Transverse colon (tissue), 4 donors: ENCODE data around the gene TMEM11.

Source experiments
- CTCF ChIP-seq, 5 experiments: fragments of 200-600 bp in 3 of 5; fragments of 450-650 bp in 2 of 5; sonication (generic) in 3 of 5; IDR thresholded peaks; 1 replicate in 2 of 5; 2 replicates in 3 of 5; pipeline ENCODE4 v1.5.1; 2016 to 2017; ENCODE audit warnings: antibody characterized with exemption in 5 of 5, inconsistent platforms in 3 of 5, mild to moderate bottlenecking in 2 of 5, moderate library complexity in 1 of 5
- EP300 ChIP-seq: sonication (generic); formaldehyde crosslinking; IDR thresholded peaks from one replicate; pipeline ENCODE4 v1.6.1; 2017; ENCODE audit warnings: antibody characterized with exemption, low read depth
- POLR2A ChIP-seq: fragments of 450-650 bp; IDR thresholded peaks from one replicate; pipeline ENCODE4 v1.6.1; 2016; ENCODE audit warnings: antibody characterized with exemption, mild to moderate bottlenecking, moderate library complexity
- POLR2AphosphoS5 ChIP-seq, 3 donors: sonication (generic); formaldehyde crosslinking; IDR thresholded peaks; one replicate each; pipeline ENCODE4 v1.6.1; 2016; ENCODE audit warnings: antibody characterized with exemption in 3 of 3

- no peak for TF ChIP-seq CTCF (IDR thresholded peaks at IDR 0.05)
- TF ChIP-seq EP300 = no peak
- no peak for TF ChIP-seq POLR2AphosphoS5 (IDR thresholded peaks at IDR 0.05)
- TF ChIP-seq POLR2A = no peak
These were observed 32.7 kb upstream of the TMEM11 start for GRCh38 chr17:21246698-21247097.
